Colonic mucosa (tissue), 4 donors: Measurements from ENCODE around the gene PITX3. TPM values are rescaled to one million over a fixed set of nuclear protein-coding genes. Genes with fewer than 3 reads are reported as not detected.

Experiments used
- DNase-seq: peaks from one replicate; pipeline ENCODE4 v3.0.0-alpha.2; 2020
- H3K27ac ChIP-seq: fragments of 200-600 bp; one replicate; pipeline ENCODE4 v1.8.0; 2021
- H3K27me3 ChIP-seq: fragments of 200-600 bp; one replicate; pipeline ENCODE4 v1.8.0; 2021
- H3K36me3 ChIP-seq: fragments of 200-600 bp; one replicate; pipeline ENCODE4 v1.8.0; 2021
- H3K4me1 ChIP-seq: fragments of 200-600 bp; one replicate; pipeline ENCODE4 v1.8.0; 2021; ENCODE audit warnings: mild to moderate bottlenecking
- H3K4me3 ChIP-seq: fragments of 200-600 bp; one replicate; pipeline ENCODE4 v1.8.0; 2021
- H3K9ac ChIP-seq, 2 donors: one replicate each; pipeline ENCODE4 v1.7.0; 2013; ENCODE audit warnings: control low read depth in 2 of 2, low read depth in 2 of 2, low read length in 2 of 2
- H3K9me3 ChIP-seq: fragments of 200-600 bp; one replicate; pipeline ENCODE4 v1.8.0; 2021
- intact Hi-C: fragments of 100-400 bp; cut with DNase I; formaldehyde crosslinking; loops from one replicate; pipeline ENCODE4 v1.14.1; 2022
- total RNA-seq, 2 donors: library from RNA; stranded (reverse); fragmentation: NEBNext Ultra II Directional in 1 of 2; extraction: Animal tissue kit (Norgen Biotek cat#: 25700) in 1 of 2; gene quantifications; one replicate each; pipeline ENCODE4 v1.2.1, GENCODE V29; 2021
- TF ChIP-seq, protein P1 (sequence below): fragments of 200-600 bp; IDR thresholded peaks from one replicate; pipeline ENCODE4 v1.8.0; 2022; ENCODE audit warnings: antibody characterized with exemption, mild to moderate bottlenecking
- donor health status: healthy.
- donor health status: DM: no; HTN: no; CAD: no.
- donor health status: DM: no; HTN: no; CAD: no.

The PITX3 gene
- total RNA-seq, 2 donors from 2014 or later: not detected

DNA sequence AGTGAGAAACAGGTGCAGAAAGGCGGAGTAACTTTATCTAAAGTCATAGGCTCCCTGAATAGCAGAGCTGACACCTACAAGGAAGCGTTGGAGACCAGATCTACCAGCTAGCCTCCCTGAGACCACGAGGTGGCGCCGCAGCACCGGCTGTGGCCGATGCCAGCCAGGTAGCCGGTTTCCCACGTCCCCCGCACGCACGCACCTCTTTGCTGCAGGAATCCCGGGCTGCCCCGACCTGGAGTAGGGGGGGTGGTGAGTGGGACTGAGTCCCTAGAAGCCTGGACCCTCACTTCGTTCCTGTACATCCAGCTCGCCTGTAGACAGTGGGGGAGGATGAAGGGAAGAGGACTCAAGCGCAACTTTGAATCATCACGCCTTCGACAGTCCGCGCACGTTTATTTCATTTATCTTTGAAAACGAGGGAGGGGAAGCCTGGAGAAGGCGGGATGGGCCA lies 11.5 kb downstream of the PITX3 start:
- TF ChIP-seq, protein P1, sequence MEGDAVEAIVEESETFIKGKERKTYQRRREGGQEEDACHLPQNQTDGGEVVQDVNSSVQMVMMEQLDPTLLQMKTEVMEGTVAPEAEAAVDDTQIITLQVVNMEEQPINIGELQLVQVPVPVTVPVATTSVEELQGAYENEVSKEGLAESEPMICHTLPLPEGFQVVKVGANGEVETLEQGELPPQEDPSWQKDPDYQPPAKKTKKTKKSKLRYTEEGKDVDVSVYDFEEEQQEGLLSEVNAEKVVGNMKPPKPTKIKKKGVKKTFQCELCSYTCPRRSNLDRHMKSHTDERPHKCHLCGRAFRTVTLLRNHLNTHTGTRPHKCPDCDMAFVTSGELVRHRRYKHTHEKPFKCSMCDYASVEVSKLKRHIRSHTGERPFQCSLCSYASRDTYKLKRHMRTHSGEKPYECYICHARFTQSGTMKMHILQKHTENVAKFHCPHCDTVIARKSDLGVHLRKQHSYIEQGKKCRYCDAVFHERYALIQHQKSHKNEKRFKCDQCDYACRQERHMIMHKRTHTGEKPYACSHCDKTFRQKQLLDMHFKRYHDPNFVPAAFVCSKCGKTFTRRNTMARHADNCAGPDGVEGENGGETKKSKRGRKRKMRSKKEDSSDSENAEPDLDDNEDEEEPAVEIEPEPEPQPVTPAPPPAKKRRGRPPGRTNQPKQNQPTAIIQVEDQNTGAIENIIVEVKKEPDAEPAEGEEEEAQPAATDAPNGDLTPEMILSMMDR: peak; percentile 95
- DNase-seq: peak; percentile 88
- Histone ChIP-seq H3K9ac (peak overlapping the region in 1 of 2 donors; percentile 60), H3K27ac (no peak overlapping the region), H3K4me1 (peaks cover 15% of the 10 kb centered on the region), H3K9me3 (no peaks in the 10 kb centered on the region), H3K4me3 (peak overlapping the region; percentile 51), H3K36me3 (no peaks in the 10 kb centered on the region), H3K27me3 (peaks cover 19% of the 10 kb centered on the region)
- intact Hi-C loops: loop anchor here (2.0 to 5.0 kb wide), 4 partner anchors 61 to 249 kb away; partner anchors contain the start of gene NFKB2

DNA sequence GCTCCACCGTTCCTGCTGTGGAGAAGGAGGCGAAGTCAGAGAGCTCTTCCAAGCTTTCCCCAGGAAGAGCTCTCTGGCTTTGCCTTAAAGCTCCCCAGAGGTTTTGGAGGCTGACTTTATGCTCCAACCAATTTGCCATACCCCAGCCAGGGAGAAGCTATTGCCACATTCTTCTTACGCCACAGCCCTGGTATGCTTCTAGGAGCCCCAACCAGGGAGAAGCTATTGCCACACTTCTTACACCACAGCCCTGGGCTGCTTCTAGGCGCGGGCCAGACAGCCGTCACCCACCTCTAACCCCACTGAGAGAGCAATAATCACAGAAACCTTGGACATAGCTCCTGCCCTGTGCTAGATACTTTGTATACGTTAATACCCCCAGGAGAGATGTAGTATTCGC lies 14.3 kb downstream of the PITX3 start:
- Histone ChIP-seq H3K4me1 (peaks cover 15% of the 10 kb centered on the region), H3K36me3 (no peaks in the 10 kb centered on the region), H3K27me3 (peaks cover 19% of the 10 kb centered on the region), H3K9ac (no peak overlapping the region), H3K9me3 (no peaks in the 10 kb centered on the region), H3K4me3 (no peak overlapping the region), H3K27ac (no peak overlapping the region)
- DNase-seq: no peak
- intact Hi-C loops: loop anchor here (5.0 kb wide), 1 partner anchor 170 kb away; the partner anchor contains the start of gene NFKB2
- TF ChIP-seq, protein P1: no peak

DNA sequence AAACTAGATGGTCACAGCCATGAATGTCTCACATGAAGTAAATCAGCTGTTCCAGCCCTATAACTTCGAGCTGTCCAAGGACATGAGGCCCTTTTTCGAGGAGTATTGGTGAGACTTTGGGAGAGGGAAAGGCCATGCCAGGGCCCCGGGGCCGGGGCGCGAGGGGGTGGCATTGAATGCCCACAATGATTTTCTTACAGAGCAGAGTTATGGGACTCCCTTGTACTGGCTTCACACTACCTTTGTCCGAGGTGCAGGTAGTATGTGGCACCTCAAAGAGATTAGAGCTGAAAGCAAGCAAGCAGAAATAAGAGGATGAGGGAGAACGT lies 14.8 kb downstream of the PITX3 start:
- intact Hi-C loops: loop anchor here (5.0 kb wide), 1 partner anchor 171 kb away; the partner anchor contains the start of gene NFKB2

DNA sequence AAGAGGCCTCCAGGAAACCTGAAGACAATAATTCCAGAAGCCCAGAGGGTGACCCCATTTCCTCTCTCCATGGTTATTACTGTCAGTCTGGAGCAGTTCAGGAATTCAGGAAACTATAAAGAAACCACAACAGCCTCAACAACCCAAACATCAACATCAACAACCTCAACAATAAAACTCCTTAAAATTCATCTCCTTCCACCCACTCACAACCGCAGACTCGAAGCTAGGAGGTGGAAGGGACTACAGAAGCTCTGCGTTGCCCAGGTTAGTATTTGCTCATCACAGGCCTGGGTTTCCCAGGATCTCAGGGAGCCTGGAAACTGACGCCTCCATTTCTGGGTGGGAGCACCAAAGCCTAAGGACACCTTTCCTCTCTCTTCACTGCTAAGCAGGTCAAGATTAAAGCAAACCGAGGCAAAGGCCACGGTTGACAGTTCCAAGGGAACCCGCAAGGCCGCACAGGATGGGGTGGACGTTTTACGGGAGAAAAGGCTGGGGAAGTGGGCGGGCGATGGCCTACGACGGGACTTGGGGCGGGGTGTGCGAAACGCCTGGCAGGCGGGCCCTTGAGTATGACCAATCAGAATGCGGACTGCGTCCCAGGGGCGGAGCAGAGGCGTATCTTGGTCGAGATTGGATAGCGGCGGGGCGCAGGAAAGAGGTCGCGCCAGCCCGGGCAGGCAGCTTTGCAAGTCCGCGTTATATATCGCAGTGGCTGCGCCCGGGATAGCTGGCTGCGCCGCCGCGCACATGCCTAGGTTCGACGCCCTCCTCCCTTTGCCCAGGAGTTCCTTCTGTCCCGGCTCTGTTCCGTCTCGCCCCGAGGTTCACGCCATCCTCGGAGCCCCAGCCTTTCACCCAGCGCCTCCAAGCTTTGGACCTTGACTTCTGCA lies 15.4 kb downstream of the PITX3 start, which contains the start of gene ELOVL3:
ELOVL3 (plus strand) TSS at position 654 of the 896 bp plus-strand sequence. CDS start 250 bp downstream, outside the sequence.
- peaks cover 5% of the 10 kb centered on the region for H3K4me1 ChIP-seq
- peak within 1 kb of the TSS; percentile 27 for H3K4me3 ChIP-seq
- H3K9ac ChIP-seq: peak within 1 kb of the TSS in 1 of 2 donors; percentile 62
- no peaks in the 10 kb centered on the region for H3K36me3 ChIP-seq
- TF ChIP-seq, protein P1: no peak
- no peaks in the 10 kb centered on the region for H3K9me3 ChIP-seq
- intact Hi-C loops: loop anchor here (5.0 kb wide), 1 partner anchor 171 kb away; the partner anchor contains the start of gene NFKB2
- peak; percentile 95 for DNase-seq
- peak within 1 kb of the TSS; percentile 36 for H3K27ac ChIP-seq
- H3K27me3 ChIP-seq: peaks cover 9% of the 10 kb centered on the region

More for the DNA sequence above, 14.8 kb downstream of the PITX3 start:
- peaks cover 15% of the 10 kb centered on the region for H3K27me3 ChIP-seq
- TF ChIP-seq, protein P1: no peak
- no peaks in the 10 kb centered on the region for H3K36me3 ChIP-seq
- no peak overlapping the region for H3K9ac ChIP-seq
- H3K9me3 ChIP-seq: no peaks in the 10 kb centered on the region
- H3K4me3 ChIP-seq: peak overlapping the region; percentile 27
- no peak for DNase-seq
- H3K27ac ChIP-seq: no peak overlapping the region
- H3K4me1 ChIP-seq: peaks cover 11% of the 10 kb centered on the region

DNA sequence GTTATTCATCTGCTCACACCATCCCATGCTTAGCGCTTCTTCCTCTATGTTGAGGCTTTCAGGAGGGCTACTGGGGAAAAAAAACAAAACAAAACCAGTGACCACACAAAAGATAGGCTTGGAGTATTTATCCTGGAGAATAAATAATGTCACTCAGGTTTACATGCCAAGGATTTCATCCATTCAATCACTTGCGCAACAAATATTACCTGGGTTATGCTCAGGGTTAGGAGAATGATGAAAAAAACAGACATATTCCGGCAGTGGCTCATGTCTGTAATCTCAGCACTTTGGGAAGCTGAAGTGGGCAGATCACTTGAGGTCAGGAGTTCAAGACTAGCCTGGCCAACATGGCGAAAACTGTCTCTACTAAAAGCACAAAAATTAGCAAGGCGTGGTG lies 18.5 kb downstream of the PITX3 start:
- Histone ChIP-seq H3K4me3 (no peak overlapping the region), H3K9me3 (no peaks in the 10 kb centered on the region), H3K9ac (no peak overlapping the region), H3K36me3 (no peaks in the 10 kb centered on the region), H3K4me1 (no peaks in the 10 kb centered on the region), H3K27ac (no peak overlapping the region), H3K27me3 (no peaks in the 10 kb centered on the region)
- no peak for DNase-seq
- TF ChIP-seq, protein P1: no peak
- intact Hi-C loops: no loop called here
